ENCODE data around the gene GRB2. TPM values are rescaled to one million over a fixed set of nuclear protein-coding genes. Genes with fewer than 3 reads are reported as not detected.

GRB2 gene
- total RNA-seq, 2 experiments from 2014 or later, result 167 to 179 TPM

- ATAC-seq, result peak; percentile 21
Observed at GRCh38 chr17:75394332-75394918, 11.1 kb downstream of the GRB2 start.

GRCh38 chr17:75393523-75394331 lies 11.8 kb downstream of the GRB2 start:
- intact Hi-C loops (cut with micrococcal nuclease), result no loop called here
- H3K4me1 Mint-ChIP-seq (ENCODE audit: low read depth), result peaks cover 72% of the 10 kb centered on the region
- CTCF ChIA-PET, result interaction anchor here (0.7 to 6.4 kb wide), 18 partner anchors 10 to 123 kb away, joined by 3 to 34 read pairs (median 5); partner anchors contain the start of genes GRB2, MIF4GD, SLC25A19 and TSEN54
- ATAC-seq (peak; percentile 90), DNase-seq (peak; percentile 90)
- peaks cover 29% of the 10 kb centered on the region for H3K36me3 Mint-ChIP-seq (ENCODE audit: low read depth)
- H3K27me3 Mint-ChIP-seq, result no peaks in the 10 kb centered on the region
- no peak for TF ChIP-seq CTCF (IDR thresholded peaks at IDR 0.05)
- H3K9me3 Mint-ChIP-seq, result no peaks in the 10 kb centered on the region
- peak overlapping the region; percentile 78 for H3K27ac Mint-ChIP-seq
- POLR2A ChIA-PET, result interaction anchor here (0.7 to 4.0 kb wide), 10 partner anchors 12 to 133 kb away, joined by 3 to 14 read pairs (median 4); partner anchors contain the start of genes GGA3, GRB2, MIF4GD and MRPS7
- H3K4me3 Mint-ChIP-seq, result peak overlapping the region; percentile 96

More at GRCh38 chr17:75394332-75394918, 11.1 kb downstream of the GRB2 start:
- no peak for DNase-seq
- H3K36me3 Mint-ChIP-seq (ENCODE audit: low read depth), result peaks cover 24% of the 10 kb centered on the region
- intact Hi-C loops (cut with micrococcal nuclease), result no loop called here
- CTCF ChIA-PET, result interaction anchor here (0.9 to 6.4 kb wide), 18 partner anchors 9 to 124 kb away, joined by 3 to 34 read pairs (median 5); partner anchors contain the start of genes GRB2, MIF4GD, SLC25A19 and TSEN54
- H3K27ac Mint-ChIP-seq, result peak overlapping the region; percentile 78
- peaks cover 70% of the 10 kb centered on the region for H3K4me1 Mint-ChIP-seq (ENCODE audit: low read depth)
- peak overlapping the region; percentile 96 for H3K4me3 Mint-ChIP-seq
- H3K27me3 Mint-ChIP-seq, result no peaks in the 10 kb centered on the region
- POLR2A ChIA-PET, result interaction anchor here (1.0 to 4.0 kb wide), 8 partner anchors 9 to 133 kb away, joined by 3 to 14 read pairs (median 6); partner anchors contain the start of genes GGA3, GRB2, MIF4GD and MRPS7
- TF ChIP-seq CTCF (IDR thresholded peaks at IDR 0.05), result no peak
- no peaks in the 10 kb centered on the region for H3K9me3 Mint-ChIP-seq

- no peak for DNase-seq
- ATAC-seq, result no peak
- H3K4me1 Mint-ChIP-seq (ENCODE audit: low read depth), result peaks cover 75% of the 10 kb centered on the region
- H3K27ac Mint-ChIP-seq, result peak overlapping the region; percentile 50
- CTCF ChIA-PET, result interaction anchor here (2.5 to 6.4 kb wide), 4 partner anchors 12 to 70 kb away, joined by 9 to 34 read pairs (median 20); no protein-coding TSS in a partner anchor
- POLR2A ChIA-PET, result interaction anchor here (0.5 to 1.6 kb wide), 2 partner anchors 69 to 97 kb away, joined by 3 to 6 read pairs; no protein-coding TSS in a partner anchor
- H3K9me3 Mint-ChIP-seq, result no peaks in the 10 kb centered on the region
- H3K4me3 Mint-ChIP-seq, result peak overlapping the region; percentile 6
- peaks cover 33% of the 10 kb centered on the region for H3K36me3 Mint-ChIP-seq (ENCODE audit: low read depth)
- intact Hi-C loops (cut with micrococcal nuclease), result no loop called here
- no peak for TF ChIP-seq CTCF (IDR thresholded peaks at IDR 0.05)
- no peaks in the 10 kb centered on the region for H3K27me3 Mint-ChIP-seq
Observed at GRCh38 chr17:75392559-75392958, 12.9 kb downstream of the GRB2 start.

DNA sequence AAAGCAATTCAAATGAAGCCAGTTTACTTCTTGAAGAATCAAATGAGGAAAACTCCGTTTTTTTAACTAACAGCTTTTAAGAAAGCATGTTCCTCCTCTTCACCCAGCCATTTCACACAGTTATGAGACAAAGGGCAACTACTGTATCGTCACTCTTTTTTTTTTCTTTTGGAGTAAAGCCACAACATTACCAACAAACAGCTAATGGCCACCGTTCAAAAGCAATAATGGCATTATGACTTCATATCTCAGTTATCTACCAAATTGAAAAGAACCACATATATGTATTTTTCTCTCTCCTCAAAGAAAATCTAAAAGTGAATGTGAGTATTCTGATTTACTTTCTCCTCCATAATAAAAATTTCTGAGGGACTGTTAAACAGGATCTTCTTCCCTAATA lies 14.5 kb downstream of the GRB2 start:
- DNase-seq (no peak), ATAC-seq (no peak)
- Mint-ChIP-seq H3K36me3 (ENCODE audit: low read depth) (peaks cover 41% of the 10 kb centered on the region), H3K27me3 (no peaks in the 10 kb centered on the region), H3K9me3 (no peaks in the 10 kb centered on the region), H3K4me3 (no peak overlapping the region), H3K27ac (no peak overlapping the region), H3K4me1 (ENCODE audit: low read depth) (peaks cover 65% of the 10 kb centered on the region)
- ChIA-PET CTCF (interaction anchor here (1.0 to 4.6 kb wide), 4 partner anchors 11 to 69 kb away, joined by 3 to 29 read pairs (median 3); no protein-coding TSS in a partner anchor), POLR2A (no interaction called here)
- intact Hi-C loops (cut with micrococcal nuclease), result no loop called here
- no peak for TF ChIP-seq CTCF (IDR thresholded peaks at IDR 0.05)
